ENCODE measurements around the gene STOX2.

STOX2 gene

DNA sequence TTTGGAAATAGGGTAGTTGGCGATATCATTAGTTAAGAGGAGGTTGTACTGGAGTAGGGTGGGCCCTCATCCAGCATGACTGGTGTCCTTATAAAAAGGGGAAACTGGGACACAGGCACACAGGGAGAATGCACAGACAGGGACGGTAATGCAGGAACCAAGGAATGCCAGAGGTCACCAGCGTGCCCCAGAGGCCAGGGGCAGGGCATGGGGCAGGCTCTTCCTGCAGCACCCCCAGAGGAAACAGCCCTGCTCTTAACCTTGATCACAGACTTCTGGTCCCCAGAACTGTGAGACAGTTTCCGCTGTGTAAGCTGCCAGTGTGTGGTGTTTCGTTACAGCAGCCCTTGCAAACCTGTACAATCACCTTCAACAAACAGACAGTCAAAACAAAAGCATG lies 15.9 kb upstream of the STOX2 start:
- no peaks in the 10 kb centered on the region for H3K4me1 ChIP-seq (ENCODE audit: low read depth, poor library complexity, severe bottlenecking)
- TF ChIP-seq, protein P1, sequence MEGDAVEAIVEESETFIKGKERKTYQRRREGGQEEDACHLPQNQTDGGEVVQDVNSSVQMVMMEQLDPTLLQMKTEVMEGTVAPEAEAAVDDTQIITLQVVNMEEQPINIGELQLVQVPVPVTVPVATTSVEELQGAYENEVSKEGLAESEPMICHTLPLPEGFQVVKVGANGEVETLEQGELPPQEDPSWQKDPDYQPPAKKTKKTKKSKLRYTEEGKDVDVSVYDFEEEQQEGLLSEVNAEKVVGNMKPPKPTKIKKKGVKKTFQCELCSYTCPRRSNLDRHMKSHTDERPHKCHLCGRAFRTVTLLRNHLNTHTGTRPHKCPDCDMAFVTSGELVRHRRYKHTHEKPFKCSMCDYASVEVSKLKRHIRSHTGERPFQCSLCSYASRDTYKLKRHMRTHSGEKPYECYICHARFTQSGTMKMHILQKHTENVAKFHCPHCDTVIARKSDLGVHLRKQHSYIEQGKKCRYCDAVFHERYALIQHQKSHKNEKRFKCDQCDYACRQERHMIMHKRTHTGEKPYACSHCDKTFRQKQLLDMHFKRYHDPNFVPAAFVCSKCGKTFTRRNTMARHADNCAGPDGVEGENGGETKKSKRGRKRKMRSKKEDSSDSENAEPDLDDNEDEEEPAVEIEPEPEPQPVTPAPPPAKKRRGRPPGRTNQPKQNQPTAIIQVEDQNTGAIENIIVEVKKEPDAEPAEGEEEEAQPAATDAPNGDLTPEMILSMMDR (conservative IDR thresholded peaks at IDR 0.05; ENCODE audit: low read depth, low read length): no peak

DNA sequence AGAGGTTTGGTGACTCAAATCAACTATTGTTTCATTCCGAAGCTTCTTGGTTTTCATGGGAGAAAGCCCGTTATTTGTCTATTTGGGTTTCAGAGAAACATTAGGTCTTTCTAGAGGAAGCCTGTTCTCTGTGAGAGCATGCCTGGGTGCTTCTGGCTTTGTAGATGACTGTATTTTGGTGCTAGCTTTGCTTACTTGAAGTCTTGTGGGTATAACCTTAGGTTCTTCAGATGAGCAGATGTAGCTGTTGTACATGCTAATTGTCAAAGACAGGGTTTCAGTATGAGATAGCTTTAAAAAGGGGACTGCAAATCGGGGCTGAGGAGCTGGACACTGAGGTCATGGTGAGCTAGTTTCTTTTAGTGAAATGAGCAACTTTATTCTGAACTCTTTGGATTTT lies 7.9 kb upstream of the STOX2 start:
- no peaks in the 10 kb centered on the region for H3K36me3 ChIP-seq (ENCODE audit: insufficient read depth)
- H3K27me3 ChIP-seq (ENCODE audit: insufficient read depth, low read depth): no peaks in the 10 kb centered on the region
- TF ChIP-seq, protein P1 (conservative IDR thresholded peaks at IDR 0.05; ENCODE audit: low read depth, low read length): no peak
- no peak overlapping the region for H3K27ac ChIP-seq
- H3K9ac ChIP-seq: no peak overlapping the region
- H3K4me2 ChIP-seq: no peak overlapping the region
- no peak overlapping the region for H2AFZ ChIP-seq (ENCODE audit: low read depth)
- no peak overlapping the region for H3K4me3 ChIP-seq (IDR thresholded peaks at IDR 0.05; ENCODE audit: insufficient read depth, low read depth, low read length)
- H4K20me1 ChIP-seq (ENCODE audit: insufficient read depth): no peaks in the 10 kb centered on the region
- no peaks in the 10 kb centered on the region for H3K79me2 ChIP-seq (ENCODE audit: insufficient read depth, low read depth)
- no peaks in the 10 kb centered on the region for H3K4me1 ChIP-seq (ENCODE audit: low read depth, poor library complexity, severe bottlenecking)

More for the DNA sequence above, 15.9 kb upstream of the STOX2 start:
- Histone ChIP-seq H3K4me2 (no peak overlapping the region), H4K20me1 (ENCODE audit: insufficient read depth) (no peaks in the 10 kb centered on the region), H3K79me2 (ENCODE audit: insufficient read depth, low read depth) (no peaks in the 10 kb centered on the region), H3K36me3 (ENCODE audit: insufficient read depth) (no peaks in the 10 kb centered on the region), H2AFZ (ENCODE audit: low read depth) (0 out of 2 replicates have a peak overlapping the region, but pooled peaks have one; percentile 26), H3K9ac (no peak overlapping the region), H3K4me3 (IDR thresholded peaks at IDR 0.05; ENCODE audit: insufficient read depth, low read depth, low read length) (no peak overlapping the region), H3K27ac (no peak overlapping the region), H3K27me3 (ENCODE audit: insufficient read depth, low read depth) (no peaks in the 10 kb centered on the region)

DNA sequence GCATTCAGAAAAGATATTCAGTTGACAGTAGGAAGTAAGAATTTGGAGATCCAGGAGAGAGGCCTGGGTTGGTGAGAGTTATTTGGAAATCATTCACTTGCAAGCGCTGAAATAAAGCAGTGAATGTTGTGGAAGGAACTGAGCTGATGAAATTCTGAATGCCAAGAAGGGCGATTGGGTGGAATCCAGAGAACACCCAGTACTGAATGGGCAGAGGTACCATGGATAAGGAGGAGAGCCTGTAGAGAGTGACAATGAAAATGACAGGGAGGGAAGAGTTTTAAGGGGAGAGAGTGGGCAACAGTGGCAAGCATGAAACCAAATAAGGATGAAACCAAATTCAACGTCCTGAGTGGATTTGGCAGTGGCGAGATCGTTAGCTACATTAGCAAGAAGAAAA lies 6.7 kb upstream of the STOX2 start:
- H3K9ac ChIP-seq: no peak overlapping the region
- no peaks in the 10 kb centered on the region for H3K36me3 ChIP-seq (ENCODE audit: insufficient read depth)
- H3K4me3 ChIP-seq (IDR thresholded peaks at IDR 0.05; ENCODE audit: insufficient read depth, low read depth, low read length): no peak overlapping the region
- H3K4me2 ChIP-seq: no peak overlapping the region
- H3K27me3 ChIP-seq (ENCODE audit: insufficient read depth, low read depth): no peaks in the 10 kb centered on the region
- H3K79me2 ChIP-seq (ENCODE audit: insufficient read depth, low read depth): no peaks in the 10 kb centered on the region
- no peaks in the 10 kb centered on the region for H3K4me1 ChIP-seq (ENCODE audit: low read depth, poor library complexity, severe bottlenecking)
- TF ChIP-seq, protein P1 (conservative IDR thresholded peaks at IDR 0.05; ENCODE audit: low read depth, low read length): no peak
- H4K20me1 ChIP-seq (ENCODE audit: insufficient read depth): no peaks in the 10 kb centered on the region
- H3K27ac ChIP-seq: no peak overlapping the region
- H2AFZ ChIP-seq (ENCODE audit: low read depth): no peak overlapping the region

DNA sequence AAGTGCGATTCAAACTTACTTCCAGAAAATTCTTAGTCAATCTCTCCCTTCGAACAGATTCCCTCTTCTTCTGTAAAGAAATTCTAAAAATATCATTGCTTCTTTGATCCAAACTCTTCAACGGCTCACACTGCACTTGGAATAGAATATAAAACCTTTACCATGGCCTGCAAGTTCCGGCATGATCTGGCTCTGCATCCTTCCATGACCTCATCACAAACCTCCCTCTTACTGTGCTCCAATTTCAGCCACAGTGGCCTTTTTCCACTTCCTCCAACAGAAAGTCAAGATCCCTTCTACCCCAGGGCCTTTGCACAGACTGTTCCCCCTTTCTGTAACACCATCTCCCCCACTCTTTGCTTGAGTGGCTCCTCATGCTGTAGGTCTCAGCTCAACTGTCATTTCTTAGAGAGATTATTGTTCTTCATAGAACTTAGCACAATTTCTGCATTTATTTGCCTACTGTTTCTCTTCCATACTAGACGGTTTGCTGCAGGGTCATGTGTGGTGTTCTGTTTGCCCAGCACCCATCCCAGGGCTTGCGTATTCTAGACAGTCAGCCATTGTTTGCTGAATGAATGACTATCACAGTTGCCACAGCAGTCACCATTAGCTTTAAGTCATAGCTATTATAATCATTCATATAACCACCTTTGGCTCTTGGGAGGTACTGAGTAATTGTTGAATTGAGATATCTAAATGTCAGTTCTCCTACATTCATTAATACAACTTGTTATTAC lies 1.9 kb upstream of the STOX2 start:
- TF ChIP-seq, protein P1 (conservative IDR thresholded peaks at IDR 0.05; ENCODE audit: low read depth, low read length): no peak
- H3K79me2 ChIP-seq (ENCODE audit: insufficient read depth, low read depth): no peaks in the 10 kb centered on the region
- H2AFZ ChIP-seq (ENCODE audit: low read depth): no peak overlapping the region
- peaks cover 8% of the 10 kb centered on the region for H3K4me1 ChIP-seq (ENCODE audit: low read depth, poor library complexity, severe bottlenecking)
- H3K9ac ChIP-seq: no peak overlapping the region
- H3K27me3 ChIP-seq (ENCODE audit: insufficient read depth, low read depth): no peaks in the 10 kb centered on the region
- H3K36me3 ChIP-seq (ENCODE audit: insufficient read depth): no peaks in the 10 kb centered on the region
- H4K20me1 ChIP-seq (ENCODE audit: insufficient read depth): no peaks in the 10 kb centered on the region
- no peak overlapping the region for H3K4me3 ChIP-seq (IDR thresholded peaks at IDR 0.05; ENCODE audit: insufficient read depth, low read depth, low read length)
- no peak overlapping the region for H3K27ac ChIP-seq
- H3K4me2 ChIP-seq: no peak overlapping the region

All from KMS-11 (cell line).